ENCODE measurements around the gene POU2F2.

DNA sequence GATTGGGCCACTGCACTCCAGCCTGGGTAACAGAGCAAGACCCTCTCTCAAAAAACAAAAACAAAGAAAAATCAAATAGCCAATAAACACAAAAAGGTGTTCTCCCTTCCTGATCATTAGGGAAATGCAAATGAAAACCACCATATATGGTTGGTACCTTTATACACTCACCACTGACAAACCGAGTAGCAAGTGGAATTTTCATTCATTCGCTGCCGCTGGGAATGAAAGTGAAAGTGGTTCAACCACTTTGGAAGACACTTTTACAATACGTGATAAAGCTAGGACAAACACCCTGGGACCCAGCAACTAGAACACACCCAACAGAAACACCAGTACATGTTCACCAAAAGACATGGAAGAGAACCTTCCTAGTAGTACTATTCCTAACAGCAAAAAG lies 83.3 kb downstream of the POU2F2 start:
- TF ChIP-seq ELF1 (IDR thresholded peaks at IDR 0.05) (no peak), EZH2phosphoT487 (IDR thresholded peaks at IDR 0.05; ENCODE audit: borderline replicate concordance, low read depth) (no peak), POLR2AphosphoS5 (IDR thresholded peaks at IDR 0.05; ENCODE audit: low read depth, low read length) (no peak), JUND (IDR thresholded peaks at IDR 0.05) (no peak), EP300 (IDR thresholded peaks at IDR 0.05; ENCODE audit: borderline replicate concordance in 1 of 2, low read depth in 1 of 2, low read length in 1 of 2) (no peak), SIN3A (IDR thresholded peaks at IDR 0.05; ENCODE audit: borderline replicate concordance, low read depth, low read length) (no peak), TAF1 (IDR thresholded peaks at IDR 0.05; ENCODE audit: borderline replicate concordance, low read depth, low read length) (no peak), RFX5 (IDR thresholded peaks at IDR 0.05; ENCODE audit: low read length) (no peak), REST (IDR thresholded peaks at IDR 0.05; ENCODE audit: low read depth, low read length) (no peak), MAX (IDR thresholded peaks at IDR 0.05; ENCODE audit: low read depth) (no peak), GABPA (IDR thresholded peaks at IDR 0.05; ENCODE audit: low read depth) (no peak)
- TF ChIP-seq, protein P1, sequence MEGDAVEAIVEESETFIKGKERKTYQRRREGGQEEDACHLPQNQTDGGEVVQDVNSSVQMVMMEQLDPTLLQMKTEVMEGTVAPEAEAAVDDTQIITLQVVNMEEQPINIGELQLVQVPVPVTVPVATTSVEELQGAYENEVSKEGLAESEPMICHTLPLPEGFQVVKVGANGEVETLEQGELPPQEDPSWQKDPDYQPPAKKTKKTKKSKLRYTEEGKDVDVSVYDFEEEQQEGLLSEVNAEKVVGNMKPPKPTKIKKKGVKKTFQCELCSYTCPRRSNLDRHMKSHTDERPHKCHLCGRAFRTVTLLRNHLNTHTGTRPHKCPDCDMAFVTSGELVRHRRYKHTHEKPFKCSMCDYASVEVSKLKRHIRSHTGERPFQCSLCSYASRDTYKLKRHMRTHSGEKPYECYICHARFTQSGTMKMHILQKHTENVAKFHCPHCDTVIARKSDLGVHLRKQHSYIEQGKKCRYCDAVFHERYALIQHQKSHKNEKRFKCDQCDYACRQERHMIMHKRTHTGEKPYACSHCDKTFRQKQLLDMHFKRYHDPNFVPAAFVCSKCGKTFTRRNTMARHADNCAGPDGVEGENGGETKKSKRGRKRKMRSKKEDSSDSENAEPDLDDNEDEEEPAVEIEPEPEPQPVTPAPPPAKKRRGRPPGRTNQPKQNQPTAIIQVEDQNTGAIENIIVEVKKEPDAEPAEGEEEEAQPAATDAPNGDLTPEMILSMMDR (IDR thresholded peaks at IDR 0.05), result no peak
- TF ChIP-seq, protein P2, sequence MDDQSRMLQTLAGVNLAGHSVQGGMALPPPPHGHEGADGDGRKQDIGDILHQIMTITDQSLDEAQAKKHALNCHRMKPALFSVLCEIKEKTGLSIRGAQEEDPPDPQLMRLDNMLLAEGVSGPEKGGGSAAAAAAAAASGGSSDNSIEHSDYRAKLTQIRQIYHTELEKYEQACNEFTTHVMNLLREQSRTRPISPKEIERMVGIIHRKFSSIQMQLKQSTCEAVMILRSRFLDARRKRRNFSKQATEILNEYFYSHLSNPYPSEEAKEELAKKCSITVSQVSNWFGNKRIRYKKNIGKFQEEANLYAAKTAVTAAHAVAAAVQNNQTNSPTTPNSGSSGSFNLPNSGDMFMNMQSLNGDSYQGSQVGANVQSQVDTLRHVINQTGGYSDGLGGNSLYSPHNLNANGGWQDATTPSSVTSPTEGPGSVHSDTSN (IDR thresholded peaks at IDR 0.05), result no peak

All from SK-N-SH (cell line).